ENCODE measurements around the gene SPPL2C. TPM values are rescaled to one million over a fixed set of nuclear protein-coding genes. Genes with fewer than 3 reads are reported as not detected.
"Not testable (repeated sequence)": the region's sequence is repeated elsewhere in the genome, so short reads cannot be mapped to it uniquely, and the experiment has no call there.

The SPPL2C gene
- total RNA-seq, 1 donor from 2014 or later, result not detected

GRCh38 chr17:45850011-45850410, 5.3 kb downstream of the SPPL2C start:
- no peak for DNase-seq

- DNase-seq, result no peak
Observed at GRCh38 chr17:45850468-45850867, 5.8 kb downstream of the SPPL2C start.

- DNase-seq, result no peak
Observed at GRCh38 chr17:45851022-45851421, 6.3 kb downstream of the SPPL2C start.

- no peak for DNase-seq
Observed at GRCh38 chr17:45851464-45851863, 6.8 kb downstream of the SPPL2C start.

GRCh38 chr17:45851873-45852272, 7.2 kb downstream of the SPPL2C start:
- no peak for DNase-seq

GRCh38 chr17:45852535-45853297, 8.0 kb downstream of the SPPL2C start:
- no peak for DNase-seq

- DNase-seq, result no peak
Observed at GRCh38 chr17:45854209-45854608, 9.5 kb downstream of the SPPL2C start.

GRCh38 chr17:45855691-45856336, 11.1 kb downstream of the SPPL2C start:
- no peak for DNase-seq

- no peak for DNase-seq
Observed at GRCh38 chr17:45857977-45858708, 13.5 kb downstream of the SPPL2C start.

- no peak for DNase-seq
Observed at GRCh38 chr17:45861165-45861564, 16.5 kb downstream of the SPPL2C start.

GRCh38 chr17:45862127-45862526, 17.4 kb downstream of the SPPL2C start:
- not testable (repeated sequence) for DNase-seq

GRCh38 chr17:45863857-45864654, 19.4 kb downstream of the SPPL2C start:
- no peak for DNase-seq

- no peak for DNase-seq
Observed at GRCh38 chr17:45867171-45867570, 22.5 kb downstream of the SPPL2C start.

- no peak for DNase-seq
Observed at GRCh38 chr17:45867702-45868101, 23.0 kb downstream of the SPPL2C start.

- DNase-seq, result no peak
Observed at GRCh38 chr17:45868276-45868675, 23.6 kb downstream of the SPPL2C start.

GRCh38 chr17:45869676-45870341, 25.1 kb downstream of the SPPL2C start:
- no peak for DNase-seq

GRCh38 chr17:45870342-45870974, 25.8 kb downstream of the SPPL2C start:
- DNase-seq, result no peak

GRCh38 chr17:45871718-45872117, 27.0 kb downstream of the SPPL2C start:
- no peak for DNase-seq

GRCh38 chr17:45873728-45874127, 29.0 kb downstream of the SPPL2C start:
- no peak for DNase-seq

- DNase-seq, result no peak
Observed at GRCh38 chr17:45874151-45874550, 29.5 kb downstream of the SPPL2C start.

GRCh38 chr17:45876539-45876938, 31.9 kb downstream of the SPPL2C start:
- no peak for DNase-seq
